ENCODE measurements around the gene BOD1L1. TPM values are rescaled to one million over a fixed set of nuclear protein-coding genes. Genes with fewer than 3 reads are reported as not detected.

BOD1L1 gene
- total RNA-seq (ENCODE audit: low replicate concordance), result 36.3 and 37.0 TPM in 2 replicates
- long read RNA-seq, partial matches to known transcripts, result 18 of 26 reads
- long read RNA-seq, other reads (novel, unspliced or antisense), result 8 of 26 reads

DNA sequence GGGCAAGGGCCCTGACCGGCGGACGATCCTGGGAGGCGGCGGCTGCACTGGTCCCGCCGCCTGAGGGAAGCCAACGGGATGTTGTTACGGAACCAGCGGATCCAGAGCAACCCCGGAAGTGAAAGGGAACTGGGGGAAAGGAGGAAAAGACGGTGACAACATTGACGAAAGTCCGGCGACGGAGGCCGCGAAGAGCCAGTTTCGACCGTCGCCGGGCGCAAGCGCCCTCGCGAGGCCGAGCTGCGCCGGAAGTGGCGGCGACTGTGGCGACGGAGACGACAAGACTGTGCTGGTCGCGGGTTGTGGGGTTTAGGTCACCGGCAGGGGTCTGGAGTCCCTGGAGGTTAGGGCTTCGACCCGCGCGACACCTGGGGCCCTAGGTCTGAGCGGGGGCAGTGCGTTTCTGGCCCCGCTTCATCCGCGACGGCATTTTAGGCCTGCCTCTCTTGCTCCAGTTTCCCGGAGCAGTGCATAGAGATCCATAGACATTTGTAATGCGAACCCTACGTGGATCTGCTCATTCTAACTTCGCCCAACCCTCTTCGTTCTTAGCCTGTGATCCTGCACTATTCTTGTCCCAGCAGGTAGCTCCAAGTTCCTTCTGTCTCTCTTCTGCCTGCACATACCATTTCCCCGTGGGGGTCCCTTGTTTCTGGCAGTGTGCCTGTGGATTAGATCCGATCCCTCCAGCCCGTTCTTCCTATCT is at the start of gene BOD1L1:
BOD1L1 (minus strand) TSS at position 120 of the 706 bp plus-strand sequence. CDS start 138 bp downstream, outside the sequence.
- H3K4me3 Mint-ChIP-seq, result peak within 1 kb of the TSS; percentile 95
- peaks cover 11% of the 10 kb centered on the region for H3K4me1 Mint-ChIP-seq (ENCODE audit: unreplicated experiment)
- peak within 1 kb of the TSS; percentile 97 for H3K27ac Mint-ChIP-seq
- no peaks in the 10 kb centered on the region for H3K9me3 Mint-ChIP-seq
- DNase-seq (ENCODE audit: extremely low spot score, unreplicated experiment), result peak; percentile 84
- H3K27me3 Mint-ChIP-seq, result no peaks in the 10 kb centered on the region
- TF ChIP-seq, protein P1, sequence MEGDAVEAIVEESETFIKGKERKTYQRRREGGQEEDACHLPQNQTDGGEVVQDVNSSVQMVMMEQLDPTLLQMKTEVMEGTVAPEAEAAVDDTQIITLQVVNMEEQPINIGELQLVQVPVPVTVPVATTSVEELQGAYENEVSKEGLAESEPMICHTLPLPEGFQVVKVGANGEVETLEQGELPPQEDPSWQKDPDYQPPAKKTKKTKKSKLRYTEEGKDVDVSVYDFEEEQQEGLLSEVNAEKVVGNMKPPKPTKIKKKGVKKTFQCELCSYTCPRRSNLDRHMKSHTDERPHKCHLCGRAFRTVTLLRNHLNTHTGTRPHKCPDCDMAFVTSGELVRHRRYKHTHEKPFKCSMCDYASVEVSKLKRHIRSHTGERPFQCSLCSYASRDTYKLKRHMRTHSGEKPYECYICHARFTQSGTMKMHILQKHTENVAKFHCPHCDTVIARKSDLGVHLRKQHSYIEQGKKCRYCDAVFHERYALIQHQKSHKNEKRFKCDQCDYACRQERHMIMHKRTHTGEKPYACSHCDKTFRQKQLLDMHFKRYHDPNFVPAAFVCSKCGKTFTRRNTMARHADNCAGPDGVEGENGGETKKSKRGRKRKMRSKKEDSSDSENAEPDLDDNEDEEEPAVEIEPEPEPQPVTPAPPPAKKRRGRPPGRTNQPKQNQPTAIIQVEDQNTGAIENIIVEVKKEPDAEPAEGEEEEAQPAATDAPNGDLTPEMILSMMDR (conservative IDR thresholded peaks at IDR 0.05), result peak; percentile 67
- peaks cover 5% of the 10 kb centered on the region for H3K36me3 Mint-ChIP-seq

DNA sequence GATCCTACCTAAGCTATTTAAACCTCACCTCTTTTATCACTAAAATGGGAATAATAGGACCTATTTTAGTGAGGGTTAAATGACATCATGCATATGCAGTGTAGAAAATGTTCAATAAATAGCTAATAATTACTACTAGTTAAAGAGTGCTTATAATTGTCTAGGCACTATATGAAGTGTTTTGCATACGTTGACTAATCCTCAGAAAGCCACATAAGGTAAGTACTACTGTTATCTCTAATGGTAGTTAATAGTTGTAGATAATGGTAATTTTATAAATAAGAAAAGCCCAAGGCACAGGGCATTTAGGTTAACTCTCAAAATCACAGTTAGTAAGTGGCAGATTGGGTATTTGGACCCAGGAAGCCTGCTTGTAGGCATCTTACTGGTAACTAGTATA is 47.4 kb upstream of the BOD1L1 start:
- Mint-ChIP-seq H3K9me3 (peaks cover 4% of the 10 kb centered on the region), H3K27ac (no peak overlapping the region), H3K36me3 (no peaks in the 10 kb centered on the region), H3K4me3 (no peak overlapping the region), H3K4me1 (ENCODE audit: unreplicated experiment) (no peaks in the 10 kb centered on the region), H3K27me3 (no peaks in the 10 kb centered on the region)
- TF ChIP-seq, protein P1 (conservative IDR thresholded peaks at IDR 0.05), result no peak
- no peak for DNase-seq (ENCODE audit: extremely low spot score, unreplicated experiment)

DNA sequence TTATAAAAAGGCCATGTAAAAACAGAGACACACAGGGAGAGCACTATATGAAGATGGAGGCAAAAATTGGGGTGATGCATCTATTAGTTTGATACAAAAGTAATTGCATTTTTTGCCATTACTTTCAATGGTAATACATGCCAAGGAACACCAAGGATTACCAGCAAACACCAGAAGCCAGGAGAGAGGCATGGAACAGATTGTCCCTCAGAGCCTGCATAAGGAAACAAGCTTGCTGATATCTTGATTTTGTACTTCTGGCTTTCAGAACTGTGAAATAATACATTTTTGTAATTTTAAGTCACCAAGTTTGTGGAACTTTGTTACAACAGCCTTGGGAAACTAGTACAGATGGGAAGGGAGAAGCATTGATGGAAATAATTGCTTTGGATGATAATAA is 45.6 kb upstream of the BOD1L1 start:
- H3K4me3 Mint-ChIP-seq, result no peak overlapping the region

DNA sequence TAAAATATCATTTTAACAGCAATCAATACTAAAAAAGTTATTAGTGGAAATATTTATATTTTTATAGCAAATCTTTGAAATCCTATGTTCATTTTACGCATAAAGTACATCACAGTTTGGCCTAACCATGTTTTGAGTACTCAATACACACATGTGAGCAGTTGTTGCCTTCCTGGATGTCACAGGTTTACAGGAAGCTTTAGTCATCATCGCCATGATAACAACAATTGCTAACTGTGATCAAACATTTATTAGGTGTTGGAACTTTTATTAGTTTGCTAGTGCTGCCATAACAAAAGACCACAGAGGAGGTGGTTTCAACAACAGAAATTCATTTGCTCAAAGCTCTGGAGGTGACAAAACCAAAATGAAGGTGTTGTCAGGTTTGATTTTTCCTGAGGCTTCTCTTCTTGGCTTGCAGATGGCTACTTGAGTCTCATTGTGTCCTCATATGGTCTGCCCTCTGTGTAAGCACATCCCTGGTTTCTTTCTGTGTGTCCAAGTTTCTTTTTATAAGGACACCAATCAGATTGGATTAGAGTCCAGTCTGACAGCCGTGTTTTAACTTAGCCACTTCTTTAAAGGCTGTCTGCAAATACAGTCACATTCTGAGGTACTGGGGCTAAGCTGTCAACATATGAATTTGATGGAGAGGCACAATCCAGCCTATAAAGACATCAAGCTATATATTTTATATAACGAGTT is 43.1 kb upstream of the BOD1L1 start:
- DNase-seq (ENCODE audit: extremely low spot score, unreplicated experiment), result no peak
- TF ChIP-seq, protein P1 (conservative IDR thresholded peaks at IDR 0.05), result no peak
- no peak overlapping the region for H3K4me3 Mint-ChIP-seq
- no peaks in the 10 kb centered on the region for H3K27me3 Mint-ChIP-seq
- H3K9me3 Mint-ChIP-seq, result no peaks in the 10 kb centered on the region
- H3K36me3 Mint-ChIP-seq, result no peaks in the 10 kb centered on the region
- no peak overlapping the region for H3K27ac Mint-ChIP-seq
- H3K4me1 Mint-ChIP-seq (ENCODE audit: unreplicated experiment), result no peaks in the 10 kb centered on the region

More for the DNA sequence above, 45.6 kb upstream of the BOD1L1 start:
- no peak for DNase-seq (ENCODE audit: extremely low spot score, unreplicated experiment)
- Mint-ChIP-seq H3K27ac (no peak overlapping the region), H3K27me3 (no peaks in the 10 kb centered on the region), H3K9me3 (peaks cover 4% of the 10 kb centered on the region), H3K36me3 (no peaks in the 10 kb centered on the region), H3K4me1 (ENCODE audit: unreplicated experiment) (no peaks in the 10 kb centered on the region)
- TF ChIP-seq, protein P1 (conservative IDR thresholded peaks at IDR 0.05), result no peak

DNA sequence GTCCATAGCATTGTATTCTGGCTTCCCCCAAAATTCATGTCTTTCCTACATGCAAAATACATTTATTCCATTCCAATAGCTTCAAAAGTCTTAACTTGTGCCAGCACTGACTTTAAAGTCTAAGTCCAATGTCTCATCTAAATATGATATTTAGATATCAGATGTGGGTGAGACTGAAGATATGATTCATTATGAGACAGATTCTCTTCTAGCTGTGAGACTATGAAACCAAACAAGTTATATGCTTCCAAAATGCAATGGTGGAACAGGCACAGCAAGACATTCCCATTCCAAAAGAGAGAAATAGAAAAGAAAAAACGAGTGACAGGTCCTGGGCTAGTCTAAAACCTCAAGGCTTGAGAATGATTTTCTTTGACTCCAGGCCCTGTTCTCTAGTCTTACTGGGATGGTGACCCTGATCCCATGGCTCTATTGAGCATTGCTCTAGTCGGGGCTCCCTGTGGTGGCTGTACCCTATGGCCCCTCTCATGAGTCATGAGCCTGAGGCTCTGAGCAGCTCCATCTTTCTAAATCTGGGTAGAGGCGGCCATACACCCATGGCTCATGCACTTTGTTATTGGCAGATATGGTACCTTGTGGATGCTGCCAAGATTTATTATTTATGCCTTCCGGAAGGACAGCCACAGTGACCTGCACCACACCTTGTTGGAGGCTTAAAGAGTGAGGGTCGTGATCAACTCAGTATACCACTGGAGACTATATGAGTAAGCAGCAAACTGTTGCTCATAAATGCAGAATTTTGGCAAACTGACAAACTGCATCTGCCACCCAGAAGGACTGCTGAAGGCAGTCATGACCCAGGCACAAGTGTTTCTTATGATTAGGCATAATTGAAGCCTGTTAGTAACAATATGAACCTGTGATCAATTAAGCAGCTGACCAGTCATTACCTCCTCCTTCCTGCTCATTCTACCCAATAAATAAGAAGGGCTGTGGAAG is 38.5 kb upstream of the BOD1L1 start:
- TF ChIP-seq, protein P1 (conservative IDR thresholded peaks at IDR 0.05), result no peak
- H3K27ac Mint-ChIP-seq, result no peak overlapping the region
- no peak overlapping the region for H3K4me3 Mint-ChIP-seq
- no peak for DNase-seq (ENCODE audit: extremely low spot score, unreplicated experiment)
- H3K9me3 Mint-ChIP-seq, result no peaks in the 10 kb centered on the region
- no peaks in the 10 kb centered on the region for H3K36me3 Mint-ChIP-seq
- H3K4me1 Mint-ChIP-seq (ENCODE audit: unreplicated experiment), result no peaks in the 10 kb centered on the region
- no peaks in the 10 kb centered on the region for H3K27me3 Mint-ChIP-seq
